ENCODE data around the gene OPCML.

DNA sequence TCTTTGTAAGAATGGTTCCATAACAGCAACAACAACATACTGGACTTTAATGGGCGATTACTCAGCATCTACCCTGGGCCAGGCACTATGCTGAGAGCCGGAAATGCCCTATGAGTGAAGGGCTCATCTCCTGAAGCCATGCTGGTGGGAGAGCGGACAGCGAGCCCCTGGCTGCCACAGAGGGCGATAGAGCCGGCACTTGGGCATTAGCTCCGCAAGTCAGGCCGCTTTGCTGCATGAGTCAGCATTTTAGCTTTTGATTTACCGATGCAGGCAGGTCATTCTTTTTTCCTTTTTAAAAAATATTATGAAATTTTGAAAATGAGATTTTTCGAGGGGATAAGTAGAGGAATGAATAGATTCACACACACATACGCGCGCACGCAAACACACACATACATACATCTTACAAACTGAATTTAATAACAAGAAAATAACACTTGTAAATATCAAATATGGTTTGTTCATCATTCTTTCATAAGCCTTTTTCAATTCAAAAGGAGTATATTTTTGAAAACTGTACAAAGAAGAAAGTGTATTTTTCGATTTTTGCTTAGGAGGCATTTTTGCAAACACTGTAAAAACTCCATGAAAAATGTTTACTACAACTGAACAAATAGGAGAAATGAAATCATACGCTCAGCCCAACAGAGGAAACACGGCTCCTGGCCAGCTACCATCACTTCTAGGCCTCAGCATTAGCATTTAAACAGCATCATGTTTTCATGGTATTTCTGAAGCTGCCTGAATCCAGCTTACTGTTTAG lies 667.3 kb downstream of the OPCML start:
- TF ChIP-seq, protein P1, sequence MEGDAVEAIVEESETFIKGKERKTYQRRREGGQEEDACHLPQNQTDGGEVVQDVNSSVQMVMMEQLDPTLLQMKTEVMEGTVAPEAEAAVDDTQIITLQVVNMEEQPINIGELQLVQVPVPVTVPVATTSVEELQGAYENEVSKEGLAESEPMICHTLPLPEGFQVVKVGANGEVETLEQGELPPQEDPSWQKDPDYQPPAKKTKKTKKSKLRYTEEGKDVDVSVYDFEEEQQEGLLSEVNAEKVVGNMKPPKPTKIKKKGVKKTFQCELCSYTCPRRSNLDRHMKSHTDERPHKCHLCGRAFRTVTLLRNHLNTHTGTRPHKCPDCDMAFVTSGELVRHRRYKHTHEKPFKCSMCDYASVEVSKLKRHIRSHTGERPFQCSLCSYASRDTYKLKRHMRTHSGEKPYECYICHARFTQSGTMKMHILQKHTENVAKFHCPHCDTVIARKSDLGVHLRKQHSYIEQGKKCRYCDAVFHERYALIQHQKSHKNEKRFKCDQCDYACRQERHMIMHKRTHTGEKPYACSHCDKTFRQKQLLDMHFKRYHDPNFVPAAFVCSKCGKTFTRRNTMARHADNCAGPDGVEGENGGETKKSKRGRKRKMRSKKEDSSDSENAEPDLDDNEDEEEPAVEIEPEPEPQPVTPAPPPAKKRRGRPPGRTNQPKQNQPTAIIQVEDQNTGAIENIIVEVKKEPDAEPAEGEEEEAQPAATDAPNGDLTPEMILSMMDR (IDR thresholded peaks at IDR 0.05), result no peak
- TF ChIP-seq POLR2A (IDR thresholded peaks at IDR 0.05) (no peak), EP300 (IDR thresholded peaks at IDR 0.05; ENCODE audit: low read depth) (no peak), POLR2AphosphoS5 (IDR thresholded peaks at IDR 0.05) (no peak)

Measured in transverse colon (tissue), 4 donors.